ENCODE measurements around the gene CDPF1.
"Not testable (repeated sequence)": the region's sequence is repeated elsewhere in the genome, so short reads cannot be mapped to it uniquely, and the experiment has no call there.

GRCh38 chr22:46265627-46266026 lies 15.5 kb upstream of the CDPF1 start:
- TF ChIP-seq, protein P1, sequence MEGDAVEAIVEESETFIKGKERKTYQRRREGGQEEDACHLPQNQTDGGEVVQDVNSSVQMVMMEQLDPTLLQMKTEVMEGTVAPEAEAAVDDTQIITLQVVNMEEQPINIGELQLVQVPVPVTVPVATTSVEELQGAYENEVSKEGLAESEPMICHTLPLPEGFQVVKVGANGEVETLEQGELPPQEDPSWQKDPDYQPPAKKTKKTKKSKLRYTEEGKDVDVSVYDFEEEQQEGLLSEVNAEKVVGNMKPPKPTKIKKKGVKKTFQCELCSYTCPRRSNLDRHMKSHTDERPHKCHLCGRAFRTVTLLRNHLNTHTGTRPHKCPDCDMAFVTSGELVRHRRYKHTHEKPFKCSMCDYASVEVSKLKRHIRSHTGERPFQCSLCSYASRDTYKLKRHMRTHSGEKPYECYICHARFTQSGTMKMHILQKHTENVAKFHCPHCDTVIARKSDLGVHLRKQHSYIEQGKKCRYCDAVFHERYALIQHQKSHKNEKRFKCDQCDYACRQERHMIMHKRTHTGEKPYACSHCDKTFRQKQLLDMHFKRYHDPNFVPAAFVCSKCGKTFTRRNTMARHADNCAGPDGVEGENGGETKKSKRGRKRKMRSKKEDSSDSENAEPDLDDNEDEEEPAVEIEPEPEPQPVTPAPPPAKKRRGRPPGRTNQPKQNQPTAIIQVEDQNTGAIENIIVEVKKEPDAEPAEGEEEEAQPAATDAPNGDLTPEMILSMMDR (conservative IDR thresholded peaks at IDR 0.05; ENCODE audit: low read length) = not testable (repeated sequence)
- TF ChIP-seq EZH2phosphoT487 (IDR thresholded peaks at IDR 0.05; ENCODE audit: borderline replicate concordance, low read depth, low read length) = not testable (repeated sequence)

All from OCI-LY7 (cell line).